Subcutaneous abdominal adipose tissue (tissue), 5 donors: Measurements from ENCODE around the gene NAT14.

Source experiments
- H3K27ac ChIP-seq: one replicate; pipeline ENCODE4 v1.7.0; 2013; ENCODE audit warnings: low read depth, mild to moderate bottlenecking, inconsistent platforms, low read length, moderate library complexity
- H3K27me3 ChIP-seq, 5 donors: one replicate each; pipeline ENCODE4 v1.7.0; 2013; ENCODE audit warnings: low read length in 5 of 5, inconsistent platforms in 1 of 5; ENCODE audit not compliant: control insufficient read depth in 5 of 5, insufficient read depth in 4 of 5
- H3K36me3 ChIP-seq, 5 donors: one replicate each; pipeline ENCODE4 v1.7.0; 2013; ENCODE audit warnings: low read length in 5 of 5; ENCODE audit not compliant: control insufficient read depth in 5 of 5, insufficient read depth in 5 of 5
- H3K4me1 ChIP-seq, 5 donors: one replicate each; pipeline ENCODE4 v1.7.0; 2013; ENCODE audit warnings: low read length in 5 of 5, mild to moderate bottlenecking in 3 of 5, moderate library complexity in 1 of 5; ENCODE audit not compliant: control insufficient read depth in 5 of 5, insufficient read depth in 5 of 5
- H3K4me3 ChIP-seq, 5 donors: one replicate each; pipeline ENCODE4 v1.7.0; 2013; ENCODE audit warnings: low read length in 5 of 5, low read depth in 1 of 5
- H3K9ac ChIP-seq, 5 donors: one replicate each; pipeline ENCODE4 v1.7.0; 2013; ENCODE audit warnings: low read length in 5 of 5, mild to moderate bottlenecking in 4 of 5, moderate library complexity in 3 of 5
- H3K9me3 ChIP-seq, 5 donors: one replicate each; pipeline ENCODE4 v1.7.0; 2013; ENCODE audit warnings: low read length in 5 of 5; ENCODE audit not compliant: control insufficient read depth in 5 of 5
- donor health status: healthy.
- donor health status: healthy.
- donor health status: healthy.
- donor health status: healthy.
- donor health status: healthy.

The NAT14 gene

DNA sequence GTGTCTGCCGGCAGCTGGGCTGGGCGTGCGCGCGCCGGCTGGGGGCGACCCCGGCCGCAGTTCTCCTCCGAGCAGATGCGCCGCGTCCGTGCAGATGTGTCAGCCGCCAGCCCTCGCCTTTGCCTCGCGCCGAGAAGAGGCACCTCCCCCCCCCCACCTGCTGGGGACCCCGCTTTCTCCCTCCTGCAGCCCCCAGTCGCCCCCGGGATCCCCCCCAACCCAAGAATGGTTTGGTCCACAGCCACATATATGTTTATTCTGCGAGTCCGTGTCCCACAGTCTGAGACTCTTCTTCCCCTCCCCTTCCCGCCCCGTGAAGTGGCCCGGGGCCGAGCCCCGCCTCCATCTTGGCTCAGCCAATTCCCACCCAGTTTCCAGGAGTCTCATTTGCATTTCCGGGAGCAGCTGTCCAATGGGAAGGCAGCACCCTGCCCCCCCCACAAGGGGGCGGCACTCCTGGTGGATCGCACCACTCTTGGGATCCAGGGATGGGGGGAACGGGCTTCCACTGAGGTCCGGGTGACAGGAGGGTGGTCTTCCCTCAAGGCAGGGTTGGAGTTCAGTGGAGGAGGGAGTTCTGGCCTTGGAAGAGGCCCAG, 32.1 kb upstream of the NAT14 start:
- H3K9ac ChIP-seq = no peak overlapping the region
- no peak overlapping the region for H3K27ac ChIP-seq
- peaks cover 12 to 32% (median 27%) of the 10 kb centered on the region in 5 donors for H3K27me3 ChIP-seq
- peaks cover 0 to 25% (median 4%) of the 10 kb centered on the region in 5 donors for H3K36me3 ChIP-seq
- H3K4me1 ChIP-seq = peaks cover 0 to 13% (median 9%) of the 10 kb centered on the region in 5 donors
- H3K9me3 ChIP-seq = no peaks in the 10 kb centered on the region
- H3K4me3 ChIP-seq = no peak overlapping the region

GRCh38 chr19:55453511-55454260, 31.3 kb upstream of the NAT14 start:
- Histone ChIP-seq H3K9ac (no peak overlapping the region), H3K27me3 (peaks cover 12 to 32% (median 21%) of the 10 kb centered on the region in 5 donors), H3K36me3 (peaks cover 0 to 25% (median 4%) of the 10 kb centered on the region in 5 donors), H3K4me1 (peaks cover 0 to 13% (median 9%) of the 10 kb centered on the region in 5 donors), H3K4me3 (no peak overlapping the region), H3K9me3 (no peaks in the 10 kb centered on the region), H3K27ac (no peak overlapping the region)

DNA sequence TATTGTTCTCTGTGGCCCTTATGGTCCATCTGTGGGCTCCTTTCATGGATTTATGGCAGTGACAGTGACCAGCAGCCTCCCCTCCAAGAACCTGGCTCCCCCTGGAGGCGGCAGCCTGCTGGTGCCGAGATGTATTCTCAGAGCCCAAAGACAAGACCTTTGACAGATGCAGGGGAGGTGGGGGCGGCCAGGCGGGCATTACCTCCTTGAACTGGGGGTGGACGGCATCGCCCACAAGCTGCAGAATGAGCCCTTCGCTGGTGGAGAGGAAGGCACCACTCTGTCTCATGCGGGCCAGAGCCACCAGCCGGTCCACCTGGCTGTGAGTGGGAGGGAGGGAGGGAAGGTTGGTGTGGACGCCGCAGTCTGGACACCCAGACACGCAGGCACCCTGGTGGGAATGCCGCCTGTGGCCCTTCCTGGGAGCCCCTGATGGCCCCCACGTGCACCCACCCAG, 30.2 kb upstream of the NAT14 start:
- no peak overlapping the region for H3K4me3 ChIP-seq
- peaks cover 0 to 16% (median 14%) of the 10 kb centered on the region in 5 donors for H3K4me1 ChIP-seq
- H3K9me3 ChIP-seq = no peaks in the 10 kb centered on the region
- no peak overlapping the region for H3K9ac ChIP-seq
- H3K36me3 ChIP-seq = peaks cover 0 to 25% (median 4%) of the 10 kb centered on the region in 5 donors
- H3K27ac ChIP-seq = no peak overlapping the region
- peaks cover 7 to 22% (median 9%) of the 10 kb centered on the region in 5 donors for H3K27me3 ChIP-seq

- Histone ChIP-seq H3K4me3 (no peak overlapping the region), H3K27me3 (peaks cover 4 to 17% (median 5%) of the 10 kb centered on the region in 5 donors), H3K9me3 (no peaks in the 10 kb centered on the region), H3K27ac (no peak overlapping the region), H3K4me1 (peaks cover 0 to 24% (median 23%) of the 10 kb centered on the region in 5 donors), H3K36me3 (peaks cover 0 to 25% (median 4%) of the 10 kb centered on the region in 5 donors), H3K9ac (no peak overlapping the region)
Observed at GRCh38 chr19:55455576-55456235, 29.3 kb upstream of the NAT14 start.

GRCh38 chr19:55456347-55456746, 28.6 kb upstream of the NAT14 start:
- H3K9ac ChIP-seq = no peak overlapping the region
- H3K4me3 ChIP-seq = no peak overlapping the region
- H3K4me1 ChIP-seq = peaks cover 0 to 31% (median 30%) of the 10 kb centered on the region in 5 donors
- H3K9me3 ChIP-seq = no peaks in the 10 kb centered on the region
- H3K36me3 ChIP-seq = peaks cover 0 to 25% (median 4%) of the 10 kb centered on the region in 5 donors
- no peak overlapping the region for H3K27ac ChIP-seq
- peaks cover 4 to 15% (median 5%) of the 10 kb centered on the region in 5 donors for H3K27me3 ChIP-seq

GRCh38 chr19:55457683-55458457, 27.1 kb upstream of the NAT14 start:
- peaks cover 0 to 25% (median 4%) of the 10 kb centered on the region in 5 donors for H3K36me3 ChIP-seq
- H3K27me3 ChIP-seq = peaks cover 0 to 3% (median 0%) of the 10 kb centered on the region in 5 donors
- H3K27ac ChIP-seq = no peak overlapping the region
- no peaks in the 10 kb centered on the region for H3K9me3 ChIP-seq
- H3K9ac ChIP-seq = no peak overlapping the region
- H3K4me1 ChIP-seq = peaks cover 3 to 29% (median 28%) of the 10 kb centered on the region in 5 donors
- H3K4me3 ChIP-seq = no peak overlapping the region

DNA sequence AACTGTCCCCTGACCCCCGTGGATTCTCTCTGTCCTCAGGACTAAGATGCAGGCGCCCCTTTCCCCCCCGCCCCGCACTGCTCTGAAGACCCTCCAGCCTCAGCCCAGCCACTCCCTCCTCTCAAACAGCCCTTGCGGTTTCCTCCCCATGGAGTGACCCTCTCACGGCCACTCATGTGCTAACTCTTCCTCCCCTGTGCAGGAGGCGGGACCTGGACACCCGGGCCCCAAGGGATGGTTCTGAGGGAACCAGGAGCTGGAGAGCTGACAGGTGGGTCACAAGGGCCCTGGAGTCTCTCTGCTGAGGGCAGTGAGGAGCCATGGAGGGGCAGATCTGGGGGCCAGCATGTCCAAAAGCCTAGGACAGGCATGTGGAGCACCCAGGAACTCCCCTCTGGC, 25.4 kb upstream of the NAT14 start:
- H3K36me3 ChIP-seq = peaks cover 0 to 17% (median 4%) of the 10 kb centered on the region in 5 donors
- H3K27ac ChIP-seq = peak overlapping the region; percentile 27
- peak overlapping the region in 1 of 5 donors; percentile 52 for H3K9ac ChIP-seq
- no peaks in the 10 kb centered on the region for H3K9me3 ChIP-seq
- H3K27me3 ChIP-seq = no peaks in the 10 kb centered on the region
- no peak overlapping the region for H3K4me3 ChIP-seq
- H3K4me1 ChIP-seq = peaks cover 3 to 29% (median 27%) of the 10 kb centered on the region in 5 donors

- Histone ChIP-seq H3K4me1 (peaks cover 3 to 29% (median 27%) of the 10 kb centered on the region in 5 donors), H3K27me3 (no peaks in the 10 kb centered on the region), H3K36me3 (peaks cover 0 to 15% (median 4%) of the 10 kb centered on the region in 5 donors), H3K9ac (peak overlapping the region in 1 of 5 donors; percentile 52), H3K27ac (peak overlapping the region; percentile 27), H3K9me3 (no peaks in the 10 kb centered on the region), H3K4me3 (peak overlapping the region; percentile 35 to 90 (median 83))
Observed at GRCh38 chr19:55459950-55460657, 24.9 kb upstream of the NAT14 start.
